Posterior vena cava (tissue), 2 donors: ENCODE results near the gene BTNL9. TPM values are rescaled to one million over a fixed set of nuclear protein-coding genes. Genes with fewer than 3 reads are reported as not detected.
"Not testable (repeated sequence)": the region's sequence is repeated elsewhere in the genome, so short reads cannot be mapped to it uniquely, and the experiment has no call there.

Experiments
- DNase-seq: peaks from one replicate; pipeline ENCODE4 v3.0.0-alpha.2; 2020; ENCODE audit warnings: low spot score
- intact Hi-C, 2 donors: fragments of 100-400 bp; cut with DNase I; formaldehyde crosslinking; loops; one replicate each; pipeline versions ENCODE4 v1.14.1 to v1.14.2; 2022 to 2023
- total RNA-seq, 2 donors: library from RNA; stranded (reverse); fragmentation: NEBNext Ultra II Directional; extraction: Animal tissue kit (Norgen Biotek cat#: 25700); gene quantifications; one replicate each; pipeline ENCODE4 v1.2.1, GENCODE V29; 2021
- donor health status: DM: yes; HTN: yes; CAD: no.
- donor health status: DM: yes; HTN: yes; CAD: no.

The BTNL9 gene
- total RNA-seq, 2 donors from 2014 or later = 13.4 to 22.6 TPM

- intact Hi-C loops = no loop called here
- DNase-seq = no peak
Observed at GRCh38 chr5:181092428-181092827, 52.4 kb downstream of the BTNL9 start.

DNA sequence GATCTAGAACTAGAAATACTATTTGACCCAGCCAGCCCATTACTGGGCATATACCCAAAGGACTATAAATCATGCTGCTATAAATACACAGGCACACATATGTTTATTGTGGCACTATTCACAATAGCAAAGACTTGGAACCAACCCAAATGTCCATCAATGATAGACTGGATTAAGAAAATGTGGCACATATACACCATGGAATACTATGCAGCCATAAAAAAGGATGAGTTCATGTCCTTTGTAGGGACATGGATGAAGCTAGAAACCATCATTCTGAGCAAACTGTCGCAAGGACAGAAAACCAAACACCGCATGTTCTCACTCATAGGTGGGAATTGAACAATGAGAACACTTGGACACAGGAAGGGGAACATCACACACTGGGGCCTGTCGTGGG is 55.1 kb downstream of the BTNL9 start:
- intact Hi-C loops, DNase-seq: not testable (repeated sequence)

- DNase-seq = not testable (repeated sequence)
Observed at GRCh38 chr5:181096721-181097382, 56.8 kb downstream of the BTNL9 start.

DNA sequence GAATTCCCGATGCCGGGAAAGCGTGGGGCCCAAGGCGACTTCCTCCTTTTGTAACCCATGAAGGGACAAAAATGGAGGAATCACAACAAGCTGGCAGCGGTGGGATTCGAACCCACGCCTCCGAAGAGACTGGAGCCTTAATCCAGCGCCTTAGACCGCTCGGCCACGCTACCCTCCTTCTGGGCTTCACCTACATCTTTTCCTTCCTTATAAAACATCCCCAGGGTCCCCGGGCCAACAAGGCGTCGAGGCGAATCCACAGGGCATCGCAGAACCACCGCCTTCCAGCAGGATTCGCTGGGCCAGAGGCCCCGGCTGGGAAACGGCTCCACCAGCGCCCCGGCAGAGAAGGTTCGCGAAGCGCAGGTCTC is 57.3 kb downstream of the BTNL9 start:
- DNase-seq, intact Hi-C loops: not testable (repeated sequence)

More at GRCh38 chr5:181096721-181097382, 56.8 kb downstream of the BTNL9 start:
- intact Hi-C loops = not testable (repeated sequence)

DNA sequence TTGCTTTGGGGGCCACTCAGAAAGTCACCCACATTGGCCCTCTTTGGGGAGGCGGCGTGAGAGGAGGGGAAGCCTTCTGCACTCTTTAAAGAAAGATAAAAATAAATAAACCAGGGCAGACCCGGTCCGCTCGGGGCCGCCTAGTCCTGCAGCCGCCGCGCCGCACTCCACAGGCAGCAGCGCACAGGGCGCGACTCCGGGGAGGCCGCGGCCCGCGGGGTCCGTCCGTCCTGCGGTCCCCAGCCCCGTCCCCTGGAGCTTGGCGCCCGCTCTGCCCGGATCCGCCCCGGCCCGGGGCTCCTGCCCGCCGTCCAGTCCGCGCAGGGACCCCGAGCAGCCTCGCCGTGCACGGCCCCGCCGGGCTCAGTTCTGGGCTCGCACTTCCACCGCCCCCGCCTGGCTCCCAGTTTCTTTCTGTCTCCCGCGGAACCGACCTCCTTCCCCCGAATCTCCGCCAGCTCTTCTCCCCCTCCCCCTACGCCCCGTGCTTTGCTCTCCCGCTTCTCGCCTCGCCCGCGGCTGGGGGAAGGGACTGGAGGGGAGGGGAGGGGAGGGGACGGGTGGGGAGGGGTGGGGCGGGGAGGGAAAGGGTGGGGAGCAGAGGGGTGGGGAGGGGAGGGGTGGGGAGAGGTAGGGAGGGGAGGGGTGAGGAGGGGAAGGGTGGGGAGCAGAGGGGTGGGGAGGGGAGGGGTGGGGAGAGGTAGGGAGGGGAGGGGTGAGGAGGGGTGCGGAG is 57.9 kb downstream of the BTNL9 start:
- intact Hi-C loops, DNase-seq: not testable (repeated sequence)

- intact Hi-C loops = no loop called here
Observed at GRCh38 chr5:181098762-181099601, 58.9 kb downstream of the BTNL9 start.

DNA sequence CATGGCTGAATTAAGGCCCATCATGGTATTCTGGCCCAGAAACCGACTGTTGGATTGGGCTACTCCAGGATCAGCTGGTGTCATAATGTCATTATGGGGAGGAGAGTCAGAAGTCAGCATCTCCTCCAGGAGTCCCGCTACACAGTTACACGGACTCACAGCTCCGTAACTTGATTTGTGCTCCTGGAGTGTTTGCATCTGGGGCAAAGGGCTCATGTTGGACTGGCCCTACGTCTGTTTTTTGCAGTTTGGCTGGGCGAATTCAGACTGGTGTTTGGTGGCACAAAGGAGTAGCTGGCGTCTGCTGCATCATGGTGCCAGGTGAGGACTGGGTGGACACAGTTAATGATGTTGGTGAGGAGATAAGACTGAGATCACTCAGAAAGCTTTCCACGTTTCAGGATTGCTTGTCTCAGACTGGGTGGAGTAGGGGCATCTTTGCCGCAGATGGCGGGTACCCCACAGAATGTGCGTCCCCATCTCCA is 59.6 kb downstream of the BTNL9 start:
- intact Hi-C loops = no loop called here
- no peak for DNase-seq

More at GRCh38 chr5:181098762-181099601, 58.9 kb downstream of the BTNL9 start:
- no peak for DNase-seq

GRCh38 chr5:181100121-181100875 is 60.2 kb downstream of the BTNL9 start:
- intact Hi-C loops = no loop called here
- DNase-seq = no peak

GRCh38 chr5:181101030-181101641 is 61.1 kb downstream of the BTNL9 start:
- intact Hi-C loops, DNase-seq: not testable (repeated sequence)

DNA sequence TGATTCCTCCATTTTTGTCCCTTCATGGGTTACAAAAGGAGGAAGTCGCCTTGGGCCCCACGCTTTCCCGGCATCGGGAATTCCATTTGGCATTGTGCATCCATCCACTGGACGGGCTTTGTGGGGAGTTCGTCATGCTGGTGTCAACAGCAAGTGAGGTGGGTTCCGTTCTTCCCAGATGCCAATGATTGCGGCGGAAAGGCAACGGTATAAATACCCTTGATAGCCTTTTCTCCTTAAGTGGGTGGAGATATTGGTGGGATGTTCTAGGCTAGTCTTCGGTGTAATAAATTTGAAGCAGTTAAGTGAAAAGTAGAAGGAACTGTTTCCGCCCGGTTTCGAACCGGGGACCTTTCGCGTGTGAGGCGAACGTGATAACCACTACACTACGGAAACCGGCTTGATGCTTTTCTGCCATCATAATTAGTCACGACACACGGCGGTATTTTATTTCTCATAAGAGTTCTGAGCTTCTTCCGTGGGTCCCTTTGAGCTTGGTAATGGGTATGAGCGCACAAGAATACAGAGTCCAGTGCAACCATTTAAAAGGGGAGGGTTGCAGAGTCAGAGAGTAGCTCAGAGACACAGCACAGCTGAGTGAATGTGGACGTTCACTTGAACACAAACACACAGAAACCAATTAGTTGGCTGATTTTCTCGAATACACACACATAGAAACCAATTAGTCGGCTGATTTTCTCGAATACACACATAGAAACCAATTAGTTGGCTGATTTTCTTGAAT is 62.0 kb downstream of the BTNL9 start:
- intact Hi-C loops, DNase-seq: not testable (repeated sequence)

DNA sequence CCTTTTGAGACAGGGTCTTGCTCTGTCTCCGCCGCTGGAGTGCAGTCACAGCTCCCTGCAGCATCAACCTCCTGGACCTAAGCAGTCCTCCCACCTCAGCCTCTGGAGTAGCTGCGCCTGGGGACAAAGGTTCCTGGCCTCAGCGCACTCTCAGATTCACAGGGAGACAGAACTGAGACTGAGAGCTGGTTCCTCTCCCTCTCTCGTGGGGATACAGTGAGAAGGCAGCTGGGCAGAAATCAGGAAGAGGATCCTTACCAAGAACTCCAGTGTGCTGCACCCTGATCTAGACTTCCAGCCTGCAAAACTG is 64.1 kb downstream of the BTNL9 start:
- DNase-seq, intact Hi-C loops: not testable (repeated sequence)

GRCh38 chr5:181104606-181105390 is 64.7 kb downstream of the BTNL9 start:
- intact Hi-C loops, DNase-seq: not testable (repeated sequence)

DNA sequence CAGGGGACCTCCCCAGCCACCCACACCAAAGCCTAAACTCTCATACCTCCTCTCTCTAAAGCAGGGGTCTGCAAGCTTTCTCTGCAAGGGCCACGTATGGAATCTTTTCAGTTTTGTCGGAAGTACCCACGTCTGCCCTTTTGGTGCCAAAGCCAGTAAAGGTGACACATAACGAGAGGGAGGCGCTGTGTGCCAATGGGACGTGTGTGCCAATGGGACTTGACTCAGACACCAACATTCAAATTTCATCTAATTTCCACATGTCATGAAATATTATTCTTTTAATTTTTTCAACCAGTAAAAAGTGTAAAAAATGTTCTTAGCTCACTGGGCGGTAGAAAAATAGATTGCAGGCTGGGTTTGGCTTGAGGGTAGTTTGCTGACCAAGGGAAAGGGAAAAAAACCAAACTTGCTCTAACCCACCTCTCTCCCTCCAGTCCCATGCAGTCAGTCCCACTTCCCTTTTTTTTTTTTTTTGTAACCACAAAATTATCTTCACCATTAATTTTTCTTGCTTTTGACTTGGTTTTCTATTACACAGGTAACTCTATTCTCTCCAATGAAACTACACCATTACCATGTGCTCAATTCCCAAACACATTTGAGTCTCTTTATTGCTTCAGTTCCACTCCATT is 65.4 kb downstream of the BTNL9 start:
- intact Hi-C loops = no loop called here

DNA sequence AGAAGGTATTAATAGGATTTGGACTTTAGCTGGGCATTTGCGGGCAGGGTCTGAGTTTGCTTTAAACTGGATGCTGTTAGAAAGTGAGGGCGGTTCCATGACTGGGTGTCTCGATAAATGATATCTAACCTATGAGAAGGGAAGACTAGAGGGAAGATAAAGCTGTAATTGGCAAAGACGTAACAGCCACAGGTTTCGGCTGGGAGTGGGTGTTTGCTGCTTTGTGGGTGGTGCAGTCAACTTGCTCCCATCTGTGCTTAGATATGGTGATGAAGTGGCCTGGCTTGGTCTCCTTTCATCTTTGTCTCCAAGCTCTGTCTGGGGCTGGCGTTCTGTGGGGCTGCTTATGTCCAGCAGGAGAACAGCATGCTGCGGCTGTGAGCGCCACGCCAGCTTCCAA is 67.6 kb downstream of the BTNL9 start:
- DNase-seq = no peak

More for the DNA sequence above, 65.4 kb downstream of the BTNL9 start:
- DNase-seq = no peak

DNA sequence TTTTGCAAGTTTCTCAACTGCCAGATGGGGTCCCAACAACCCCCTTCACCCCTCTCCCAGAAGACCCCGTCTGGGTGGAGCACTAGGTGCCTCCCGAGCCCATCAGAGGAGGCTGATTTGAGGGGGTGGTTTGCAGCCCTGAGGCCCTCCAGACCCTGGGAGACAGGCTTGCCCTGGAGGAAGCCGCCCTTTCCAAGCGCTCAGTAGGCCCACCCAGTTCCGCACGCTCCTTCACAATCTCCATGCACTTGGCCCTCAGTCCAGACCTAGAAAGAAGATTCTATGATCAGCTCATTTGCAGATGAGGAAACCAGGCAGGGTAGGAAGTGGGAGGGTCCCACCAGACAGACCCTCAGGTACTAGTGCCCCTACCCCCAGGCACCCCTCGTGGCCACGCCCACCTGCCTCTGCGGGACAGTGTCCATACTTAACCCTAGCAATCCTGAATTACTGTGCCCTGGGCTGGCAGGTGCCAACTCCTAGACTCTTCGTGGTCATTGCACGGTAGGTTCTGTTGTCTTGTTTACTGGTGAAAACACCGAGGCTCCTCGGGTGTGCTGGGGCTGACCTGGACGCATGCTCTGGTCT is 68.6 kb downstream of the BTNL9 start:
- intact Hi-C loops = no loop called here
- DNase-seq = no peak

More for the DNA sequence above, 67.6 kb downstream of the BTNL9 start:
- intact Hi-C loops = no loop called here

DNA sequence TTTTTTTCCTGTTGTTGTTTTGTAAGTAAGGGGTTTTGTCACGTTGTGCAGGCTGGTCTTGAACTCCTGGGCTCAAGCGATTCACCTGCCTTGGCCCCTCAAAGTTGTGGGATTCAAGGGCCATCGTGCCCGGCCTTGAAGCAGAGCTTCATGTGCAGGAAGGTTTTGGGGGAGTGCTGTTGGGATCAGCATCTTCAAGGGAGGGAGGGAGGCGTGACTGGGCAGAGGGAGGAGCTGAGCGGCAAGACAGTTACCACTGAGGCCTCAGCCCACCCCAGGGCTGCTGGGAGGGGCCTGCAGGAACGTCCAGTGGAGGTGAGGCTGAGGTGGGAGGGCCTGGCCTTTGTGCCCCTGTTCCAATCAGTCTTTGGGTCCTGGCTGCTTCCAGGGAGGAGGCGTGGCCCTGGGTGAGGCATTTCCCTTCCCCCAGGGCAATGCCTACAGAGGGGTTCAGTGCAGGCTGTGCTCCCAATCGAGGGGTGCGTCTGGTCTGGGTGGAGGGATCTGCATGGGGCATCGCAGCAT is 69.5 kb downstream of the BTNL9 start:
- DNase-seq = peak; percentile 73

More for the DNA sequence above, 69.5 kb downstream of the BTNL9 start:
- intact Hi-C loops = no loop called here
